ENCODE results near the gene HEYL. TPM values are rescaled to one million over a fixed set of nuclear protein-coding genes. Genes with fewer than 3 reads are reported as not detected.

HEYL gene
- total and polyA plus RNA-seq, 2 of the 8 experiments (the other 6 are each of a cell fraction or from before 2014, with no cell fraction given), result 1.8 to 3.1 TPM

- no peaks in the 10 kb centered on the region for H4K20me1 ChIP-seq (replicated peaks in 1 of 2; ENCODE audit: control insufficient read depth in 1 of 2, insufficient read depth in 2 of 2, low read length in 2 of 2)
- no peak overlapping the region for H2BK20ac ChIP-seq (ENCODE audit: low read length)
- ChIA-PET CTCF (ENCODE audit: partially characterized antibody) (interaction anchor here (0.8 to 17.8 kb wide), 8 partner anchors 15 to 63 kb away, joined by 3 to 469 read pairs (median 16); partner anchors contain the start of genes HEYL and NT5C1A), POLR2A (ENCODE audit: partially characterized antibody) (no interaction called here)
- no peak for TF ChIP-seq POU5F1 (IDR thresholded peaks at IDR 0.05; ENCODE audit: low read depth, low read length)
- TF ChIP-seq FOSL1 (IDR thresholded peaks at IDR 0.05; ENCODE audit: insufficient read depth, low read depth, low read length), result no peak
- TF ChIP-seq ASH2L (IDR thresholded peaks at IDR 0.05; ENCODE audit: low read length), result no peak
- TF ChIP-seq NRF1 (IDR thresholded peaks at IDR 0.05; ENCODE audit: low read depth, low read length), result no peak
- TF ChIP-seq GTF2F1 (IDR thresholded peaks at IDR 0.05; ENCODE audit: borderline replicate concordance, low read depth, low read length), result no peak
- no peak for TF ChIP-seq BRCA1 (IDR thresholded peaks at IDR 0.05; ENCODE audit: low read depth, low read length)
- no peak for TF ChIP-seq RFX5 (IDR thresholded peaks at IDR 0.05; ENCODE audit: borderline replicate concordance, low read depth, low read length)
- no peak for TF ChIP-seq TAF1 (IDR thresholded peaks at IDR 0.05; ENCODE audit: low read depth, low read length)
- H3K23me2 ChIP-seq (ENCODE audit: low read depth, low read length), result no peaks in the 10 kb centered on the region
- no peak overlapping the region for H3K4ac ChIP-seq (replicated peaks; ENCODE audit: insufficient read length, low read depth, low read length)
- no peak overlapping the region for H2BK15ac ChIP-seq (ENCODE audit: low read length)
- FAIRE-seq (no peak), DNase-seq (ENCODE audit: low read depth in 1 of 2, low spot score in 2 of 2) (no peak)
- H4K5ac ChIP-seq (ENCODE audit: insufficient read length, low read depth, low read length), result no peak overlapping the region
- no peak overlapping the region for H3K23ac ChIP-seq (ENCODE audit: insufficient read length)
- no peak overlapping the region for H4K8ac ChIP-seq (ENCODE audit: extremely low read depth, insufficient read depth, low read length)
- H3K4me2 ChIP-seq (ENCODE audit: insufficient read depth in 1 of 2, low read depth in 2 of 2, low read length in 2 of 2), result no peak overlapping the region
- H3K9ac ChIP-seq (replicated peaks in 1 of 4; ENCODE audit: extremely low read depth in 1 of 4, low read depth in 3 of 4, low read length in 3 of 4), result no peak overlapping the region
- H2BK12ac ChIP-seq (ENCODE audit: low read depth, low read length), result no peak overlapping the region
- no peak overlapping the region for H3K27ac ChIP-seq (ENCODE audit: low read depth, low read length)
- H2BK120ac ChIP-seq (replicated peaks; ENCODE audit: low read depth, low read length), result no peak overlapping the region
- no peaks in the 10 kb centered on the region for H3K79me1 ChIP-seq (ENCODE audit: low read depth, low read length)
- no peaks in the 10 kb centered on the region for H3K9me3 ChIP-seq (ENCODE audit: insufficient read depth in 2 of 2, low read depth in 1 of 2, low read length in 1 of 2)
- H2AK5ac ChIP-seq (ENCODE audit: low read depth, low read length), result no peak overlapping the region
- peaks cover 0 to 6% (median 3%) of the 10 kb centered on the region in 4 experiments; a peak in 3 of 7 replicates for H3K27me3 ChIP-seq (replicated peaks in 1 of 4; ENCODE audit: control insufficient read depth in 3 of 4, extremely low read depth in 1 of 4, insufficient read depth in 3 of 4, low read length in 3 of 4)
- H3K14ac ChIP-seq (ENCODE audit: insufficient read length), result no peak overlapping the region
- H3K56ac ChIP-seq (replicated peaks; ENCODE audit: insufficient read length, low read depth, low read length), result no peak overlapping the region
- H3K79me2 ChIP-seq (ENCODE audit: control insufficient read depth in 1 of 2, insufficient read depth in 2 of 2, low read length in 2 of 2), result no peaks in the 10 kb centered on the region
- H4K91ac ChIP-seq (replicated peaks; ENCODE audit: insufficient read length, low read length), result no peak overlapping the region
- H2BK5ac ChIP-seq (ENCODE audit: low read depth, low read length), result no peak overlapping the region
- H3K18ac ChIP-seq (ENCODE audit: extremely low read depth, low read length), result no peak overlapping the region
- 88% methylated on average over 6 of the region's 6 CpGs; no CpG with 5 or more reads in 1 of the 2 experiments for WGBS, 2 experiments (ENCODE audit: extremely low coverage in 1 of 2, insufficient coverage in 1 of 2, insufficient read length in 1 of 2, insufficient replicate concordance in 2 of 2, low coverage in 1 of 2, low lambda C conversion rate in 2 of 2, missing lambda C conversion rate in 1 of 2)
- no peaks in the 10 kb centered on the region for H3K4me1 ChIP-seq (replicated peaks in 1 of 4; ENCODE audit: control insufficient read depth in 3 of 4, insufficient read depth in 4 of 4, low read length in 3 of 4)
- no peak overlapping the region for H3K4me3 ChIP-seq (ENCODE audit: extremely low read depth in 1 of 4, insufficient read depth in 2 of 4, low read depth in 3 of 4, low read length in 4 of 4)
- no peak overlapping the region for H2AFZ ChIP-seq (ENCODE audit: low read length)
- no peaks in the 10 kb centered on the region for H3K36me3 ChIP-seq (ENCODE audit: control insufficient read depth in 2 of 4, insufficient read depth in 4 of 4, low read length in 3 of 4)
These were observed 12.7 kb upstream of the HEYL start for GRCh38 chr1:39652105-39652504.
